Activated CD4-positive, alpha-beta T cell treated with anti-CD3 and anti-CD28 coated beads, Interleukin-2, amount 50 U/mL, for 1 hour (primary cell): ENCODE results near the gene FARP1.

ENCODE experiments used
- DNase-seq: peaks from one replicate; pipeline ENCODE4 v3.0.0-alpha.2; 2020

Gene FARP1

DNA sequence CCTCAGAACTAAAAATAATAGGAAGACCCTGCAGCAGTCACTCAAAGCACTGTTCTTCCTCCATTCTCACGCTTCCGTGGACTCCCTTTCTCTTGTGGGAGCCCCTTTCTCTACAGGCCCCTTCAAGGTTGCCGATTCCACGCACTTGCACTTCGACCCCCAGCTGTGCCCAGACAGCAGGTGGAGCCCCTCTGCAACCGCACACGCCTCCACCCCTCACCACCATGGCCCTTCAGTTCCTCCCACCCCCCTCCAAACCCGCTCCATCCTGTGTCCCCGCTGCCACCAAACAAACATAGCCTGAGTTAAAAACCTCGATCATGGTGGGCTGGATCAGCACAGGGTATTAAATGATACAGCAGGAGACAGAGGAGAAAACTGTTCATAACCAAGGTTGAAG is 331.4 kb downstream of the FARP1 start:
- DNase-seq = no peak

DNA sequence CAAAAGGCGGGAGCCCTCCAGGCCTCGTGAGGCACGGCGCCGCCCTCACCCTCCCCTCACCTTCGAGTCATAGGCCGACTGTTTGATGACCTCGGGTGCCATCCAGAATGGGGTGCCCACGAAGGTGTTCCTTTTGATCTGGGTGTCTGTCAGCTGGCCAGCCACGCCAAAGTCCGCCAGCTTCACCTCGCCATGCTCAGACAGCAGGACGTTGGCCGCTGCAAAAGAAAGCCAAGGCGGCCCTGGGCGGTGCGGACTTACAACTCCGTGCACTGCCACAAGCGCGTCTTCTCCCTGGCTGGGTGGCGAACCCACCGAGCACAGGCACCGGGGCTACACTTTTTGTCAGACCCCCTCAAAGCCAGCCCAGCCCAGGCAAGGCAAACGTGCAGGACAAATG is 331.9 kb downstream of the FARP1 start:
- no peak for DNase-seq

DNA sequence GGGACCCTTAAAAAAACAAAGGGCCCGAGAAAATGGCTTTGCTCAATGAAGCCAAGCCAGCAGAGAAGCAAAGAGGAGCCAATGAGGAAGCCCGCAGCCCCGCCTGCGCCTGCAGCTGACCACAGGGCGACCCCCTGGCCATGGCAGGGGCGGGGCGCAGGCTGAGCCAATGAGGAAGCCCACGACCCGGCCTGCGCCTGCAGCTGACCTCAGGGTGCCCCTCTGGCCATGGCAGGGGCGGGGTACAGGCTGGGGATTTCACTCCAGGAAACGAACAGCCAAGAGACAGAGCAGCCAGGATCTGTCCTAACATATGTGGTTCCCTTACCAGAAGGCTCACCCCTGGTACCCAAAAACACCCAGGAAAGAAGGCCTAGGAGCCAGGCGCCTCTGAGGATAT is 332.6 kb downstream of the FARP1 start:
- DNase-seq = no peak

DNA sequence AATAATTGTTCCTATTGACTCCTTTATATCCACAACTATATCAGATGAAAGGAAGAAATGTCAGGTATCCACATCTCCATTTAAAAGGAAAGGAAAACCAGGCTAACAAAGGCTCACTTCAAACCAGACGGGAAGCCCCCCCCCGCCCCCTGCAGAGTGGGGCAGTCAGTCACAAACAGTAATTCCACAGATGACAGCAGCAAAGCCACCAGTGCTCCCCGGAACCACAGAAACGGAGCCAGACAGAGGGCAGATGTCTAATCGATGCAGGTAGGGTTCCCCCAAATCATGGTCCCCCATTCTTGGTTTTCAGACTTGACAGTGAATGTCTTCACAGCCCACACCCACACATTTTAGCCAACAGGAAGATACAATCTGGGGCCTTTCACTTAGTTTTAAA is 333.2 kb downstream of the FARP1 start:
- peak; percentile 68 for DNase-seq

DNA sequence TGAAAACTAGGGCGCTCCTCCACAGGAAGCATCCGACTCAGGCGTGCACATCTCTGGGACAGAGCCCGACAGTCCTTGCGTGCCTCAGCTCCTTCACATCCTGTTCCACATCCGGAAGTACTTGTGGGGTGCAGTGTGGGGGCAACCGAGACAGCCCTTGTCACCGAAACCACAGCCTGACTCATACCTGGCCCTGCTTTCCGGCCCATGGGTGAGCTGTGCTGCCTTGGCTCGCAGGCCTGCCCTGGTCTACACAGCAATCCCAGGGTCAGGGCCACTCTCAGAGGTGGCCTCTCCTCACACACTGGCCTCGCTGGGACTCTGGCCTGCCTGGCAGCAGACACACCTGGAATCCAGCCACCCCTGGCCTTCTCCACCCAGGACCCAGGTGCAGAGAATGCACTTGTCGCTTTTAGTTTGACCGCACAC is 333.7 kb downstream of the FARP1 start:
- peak; percentile 80 for DNase-seq

DNA sequence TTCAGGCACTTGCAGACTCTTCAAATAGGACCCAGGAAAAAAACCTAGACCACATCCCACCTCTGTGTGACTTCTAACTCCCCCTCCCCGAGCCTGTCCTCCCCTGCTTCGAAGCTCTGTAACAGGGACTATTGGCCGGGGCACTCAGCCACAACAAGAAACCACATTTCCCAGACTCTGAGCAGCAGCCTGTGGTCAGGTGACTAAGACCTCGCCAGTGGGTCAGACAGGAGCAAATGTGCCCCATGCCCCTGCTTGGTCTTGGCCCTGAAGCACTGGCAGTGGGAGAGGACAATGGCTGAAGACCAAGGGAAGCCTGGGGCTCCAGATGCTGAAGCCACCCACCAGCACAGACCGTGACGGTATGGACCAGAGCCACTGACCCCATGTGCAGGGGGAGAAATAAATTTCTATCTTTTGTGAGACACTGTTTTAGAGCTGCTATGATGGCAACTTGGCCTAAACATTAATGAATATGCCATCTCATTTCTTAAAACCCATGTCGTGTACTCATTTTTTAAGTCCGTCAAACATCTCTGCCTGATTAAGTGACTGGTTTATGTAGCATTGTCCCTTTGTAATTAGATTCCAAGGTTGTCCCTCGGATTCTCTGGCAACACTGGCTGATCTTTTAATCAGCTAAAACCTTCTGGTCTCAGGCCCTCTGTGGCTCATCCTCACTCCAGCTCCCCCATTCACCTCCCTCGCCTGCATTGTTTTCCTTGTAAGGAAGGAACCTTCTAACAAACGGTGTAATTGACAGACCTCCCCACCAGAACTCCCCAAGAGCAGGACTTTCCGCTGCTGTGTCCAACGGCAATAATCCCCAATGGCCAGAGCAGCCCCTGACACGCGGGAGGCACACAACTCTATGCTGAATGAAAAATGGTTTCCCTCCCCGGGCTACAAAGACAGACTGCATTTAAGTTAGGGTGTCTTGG is 335.6 kb downstream of the FARP1 start:
- DNase-seq = no peak

DNA sequence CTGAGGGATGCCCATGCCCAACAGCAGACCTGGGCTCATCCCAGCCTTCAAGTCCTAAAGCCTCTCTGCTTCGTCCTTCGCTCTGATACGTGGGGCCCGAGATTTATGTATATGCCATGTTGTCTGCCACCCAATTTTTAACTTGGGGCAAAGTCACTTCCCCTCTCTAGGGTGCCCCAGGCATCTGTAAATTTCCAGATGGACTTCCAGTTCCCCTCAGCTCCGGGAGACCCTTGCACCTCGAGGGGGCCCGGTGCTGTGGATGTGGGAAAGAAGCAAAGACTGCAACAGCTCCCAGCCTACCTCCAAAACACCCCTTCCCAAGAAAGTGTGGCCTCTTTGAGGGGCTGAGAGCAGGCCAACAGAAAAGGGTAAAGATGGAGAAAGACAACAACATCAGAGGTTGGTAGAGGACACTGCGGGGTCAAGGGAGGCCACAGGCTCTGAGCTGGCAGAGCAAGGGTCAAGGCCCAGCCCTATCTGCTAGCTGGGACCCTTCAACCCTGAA is 336.7 kb downstream of the FARP1 start:
- DNase-seq = no peak

DNA sequence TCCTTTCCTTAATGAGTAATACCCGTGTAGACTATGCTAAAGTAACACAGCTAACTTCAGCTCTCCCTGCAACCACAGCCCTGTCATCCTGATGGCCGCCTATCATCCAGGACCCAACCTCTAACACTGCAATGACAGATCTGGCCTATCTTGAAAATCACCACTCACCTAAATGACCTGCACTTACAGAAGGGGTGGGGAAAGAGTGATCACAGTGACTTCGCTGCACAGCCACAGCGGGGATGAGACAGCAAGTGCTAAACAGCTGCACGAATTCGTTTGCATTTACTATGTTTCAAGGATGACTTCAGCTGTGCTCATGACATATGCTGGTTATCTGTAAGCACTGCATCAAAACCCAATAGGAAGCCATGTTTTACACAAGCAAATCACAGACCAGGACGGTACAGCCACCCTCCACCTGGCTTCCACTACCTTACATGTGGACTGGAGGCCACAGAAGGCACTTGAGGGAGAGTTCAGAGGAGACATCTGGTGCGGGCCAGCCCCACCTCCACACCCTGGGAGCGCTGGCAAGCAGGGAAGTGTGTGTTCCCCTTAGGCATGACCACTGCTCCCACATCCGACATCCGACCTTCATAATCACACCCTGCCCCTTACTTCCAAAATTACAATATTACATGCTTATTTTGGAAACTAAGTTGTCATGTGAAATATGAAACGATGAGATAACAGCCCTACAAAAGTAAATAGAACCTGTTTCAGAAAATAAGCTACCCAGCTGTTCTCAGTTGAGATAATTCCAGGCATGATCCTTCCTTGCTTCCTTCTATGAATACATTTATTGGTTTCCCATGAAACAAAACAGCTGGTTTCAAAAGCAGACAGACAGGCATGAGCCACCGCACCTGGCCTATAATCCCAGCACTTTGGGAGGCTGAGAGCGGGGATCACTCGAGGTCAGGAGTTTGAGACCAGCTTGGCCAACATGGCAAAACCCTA is 338.3 kb downstream of the FARP1 start:
- peak; percentile 15 for DNase-seq

DNA sequence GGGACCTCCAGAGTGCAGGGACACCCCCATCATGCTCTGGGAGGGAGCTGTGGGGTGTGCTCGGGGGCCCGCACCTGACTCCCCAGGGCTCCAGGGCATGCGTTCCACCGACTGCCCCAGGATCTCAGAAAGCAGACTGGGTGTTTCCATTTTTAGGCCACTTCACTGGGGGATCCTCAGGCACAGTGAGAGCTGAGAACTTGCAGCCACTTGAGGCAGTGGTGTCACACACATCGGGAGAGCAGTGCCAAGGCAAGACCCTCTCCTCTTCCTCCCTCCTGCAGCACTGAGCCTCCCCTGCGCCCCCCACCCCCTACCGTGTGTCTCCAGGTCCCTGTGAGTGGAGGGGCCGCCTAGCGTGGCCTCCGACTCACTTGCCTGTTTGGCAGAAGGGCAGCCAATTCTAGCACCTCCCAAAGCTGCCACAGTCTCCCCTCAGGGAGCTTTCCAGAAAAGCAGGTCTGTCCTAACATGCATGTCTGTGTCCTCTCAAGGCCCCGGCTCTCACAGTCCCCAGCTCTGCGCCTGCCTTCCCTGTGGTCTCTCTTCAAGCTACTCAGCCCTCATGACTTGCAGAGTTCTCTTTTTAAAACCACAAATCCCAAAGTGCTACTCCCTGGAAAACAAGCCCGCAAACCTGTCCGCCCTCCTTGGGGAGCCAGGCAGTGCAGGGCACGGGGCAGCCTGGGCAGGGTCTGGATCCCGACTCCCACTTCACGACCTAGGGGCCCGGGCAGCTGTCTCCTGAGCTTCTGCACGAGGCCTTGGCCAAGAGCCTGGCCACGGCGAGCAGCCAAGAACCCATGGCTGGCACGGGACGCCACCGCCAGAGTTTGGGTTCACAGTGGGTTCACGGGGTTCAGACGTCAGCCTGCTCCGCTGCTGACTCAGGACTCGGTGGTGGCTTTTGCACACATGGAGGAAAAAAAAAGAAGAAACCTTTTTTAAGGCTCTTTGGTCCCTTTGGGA is 339.9 kb downstream of the FARP1 start:
- no peak for DNase-seq

DNA sequence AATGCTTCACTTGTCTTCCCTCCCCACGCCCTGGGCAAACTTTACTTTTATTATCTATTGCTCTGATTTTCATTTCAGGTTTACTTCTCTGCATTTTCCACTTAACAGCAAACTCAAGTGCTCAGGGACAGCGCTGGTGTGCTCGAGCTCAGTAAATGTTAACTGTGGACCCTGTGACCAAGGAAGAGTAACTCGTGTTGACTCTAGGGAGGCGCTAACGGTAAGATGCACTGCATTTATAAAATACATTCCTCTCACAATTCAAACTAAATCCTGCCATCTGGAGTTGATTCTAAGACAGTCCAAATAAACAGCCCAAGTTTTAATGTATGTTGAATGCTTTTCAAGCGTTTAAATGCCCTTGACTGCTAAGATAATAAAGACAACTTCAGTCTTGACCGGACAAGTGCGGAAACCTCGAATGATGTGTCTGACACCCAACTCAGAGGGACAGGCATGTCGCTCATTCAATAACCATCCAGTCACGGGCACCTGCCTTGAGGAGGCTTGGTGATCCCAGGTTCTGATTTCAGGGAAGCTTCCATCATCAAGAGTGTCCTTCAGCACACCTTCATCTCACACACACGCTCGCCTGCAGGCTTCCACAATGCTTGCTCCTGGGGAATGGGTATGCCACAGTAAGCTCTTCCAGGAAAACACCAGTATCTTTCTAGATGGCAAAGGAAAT is 340.9 kb downstream of the FARP1 start:
- no peak for DNase-seq

DNA sequence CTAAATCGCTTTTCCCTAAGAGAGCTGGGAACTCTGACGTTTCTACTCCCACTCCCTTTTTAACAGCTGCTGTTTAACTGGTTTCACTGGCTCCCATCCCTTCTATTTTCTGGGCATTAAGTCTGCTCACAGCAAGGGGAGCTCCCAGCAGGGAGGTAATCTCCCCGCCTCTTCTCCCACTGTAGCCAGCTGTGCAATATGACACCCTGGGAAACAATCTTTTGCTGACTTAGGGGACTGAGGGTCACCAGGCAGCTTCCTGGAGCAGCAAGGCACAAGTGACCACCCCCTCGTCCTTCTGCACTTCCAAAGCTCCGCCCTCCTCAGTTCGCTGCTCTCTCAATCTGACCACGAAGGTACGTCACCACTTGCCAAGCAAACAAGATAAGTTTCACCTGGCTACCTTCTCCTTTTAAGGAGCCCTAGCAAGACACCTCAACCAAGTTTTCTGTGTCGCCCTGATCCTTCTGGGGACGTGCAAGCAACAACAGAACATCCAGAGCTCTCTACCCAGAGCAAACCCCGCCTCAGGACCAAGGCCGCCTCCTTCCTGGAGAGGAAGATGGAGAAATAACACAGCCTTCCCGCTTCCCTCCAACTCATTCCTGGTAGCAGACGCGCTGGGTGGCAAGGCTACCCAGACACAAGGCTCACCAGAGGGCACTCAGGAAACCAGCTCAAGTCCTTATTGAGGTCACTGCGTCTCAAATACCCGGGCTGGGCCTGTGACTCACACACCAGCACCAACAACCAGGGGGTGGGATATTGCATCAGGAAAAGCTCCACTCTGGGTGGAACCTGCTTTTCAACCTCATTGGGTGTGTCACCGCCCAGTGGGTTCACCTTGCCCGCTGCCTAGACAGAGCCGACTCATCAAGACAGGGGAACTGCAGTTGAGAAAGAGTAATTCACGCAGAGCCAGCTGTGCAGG is 341.7 kb downstream of the FARP1 start:
- peak; percentile 69 for DNase-seq

DNA sequence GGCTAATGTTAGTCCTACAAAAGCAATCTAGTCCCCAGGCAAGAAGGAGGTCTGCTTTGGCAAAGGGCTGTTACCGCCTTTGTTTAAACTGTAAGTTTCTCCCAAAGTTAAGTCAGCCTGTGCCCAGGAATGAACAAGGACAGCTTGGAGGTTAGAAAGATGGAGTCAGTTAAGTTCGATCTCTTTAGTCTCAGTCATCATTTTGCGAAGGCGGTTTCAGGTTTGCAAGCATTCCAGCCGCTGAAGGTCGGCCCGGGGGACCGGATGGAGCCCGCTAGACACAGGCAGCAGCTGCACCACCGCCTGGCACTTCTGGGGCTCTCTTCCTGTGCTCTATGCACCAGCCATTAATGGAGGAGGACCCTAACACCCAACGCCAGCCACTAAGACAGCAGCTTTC is 342.7 kb downstream of the FARP1 start:
- no peak for DNase-seq

DNA sequence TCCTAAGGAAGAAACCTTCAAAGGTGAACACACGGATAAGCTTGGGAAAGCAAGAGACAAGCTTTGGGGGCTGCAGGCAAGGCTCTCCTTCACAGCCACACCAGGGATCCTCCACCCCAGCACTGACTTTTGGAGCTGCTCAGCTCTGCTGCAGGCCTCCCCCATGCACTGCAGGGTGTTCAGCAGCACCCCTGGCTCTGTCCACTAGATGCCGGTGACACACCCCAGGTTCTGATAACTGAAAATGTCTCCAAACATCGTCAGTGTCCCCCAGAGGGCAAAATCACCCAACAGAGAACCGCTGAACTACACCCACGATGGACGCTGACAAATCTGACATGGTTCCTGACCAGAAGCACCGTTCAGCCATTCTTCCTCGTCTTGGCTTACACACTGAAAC is 343.5 kb downstream of the FARP1 start:
- no peak for DNase-seq

DNA sequence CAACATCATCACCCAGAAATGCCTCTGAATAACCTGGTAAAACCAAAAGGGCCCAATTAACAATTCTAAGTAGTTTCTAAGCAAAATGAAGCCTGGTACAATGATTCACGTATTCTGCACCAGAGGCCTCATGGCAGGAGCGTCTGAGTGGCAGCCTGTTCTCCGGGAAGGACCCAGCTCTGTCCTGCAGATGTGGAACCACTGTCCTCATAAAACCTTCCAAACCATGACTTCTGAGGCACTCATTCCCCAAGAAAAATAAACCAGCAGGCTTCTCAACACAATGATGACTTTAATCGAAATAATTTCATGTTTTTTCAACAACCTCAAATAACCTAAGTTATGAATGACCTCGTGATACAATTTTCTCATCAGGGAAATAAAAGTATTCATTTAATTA is 344.1 kb downstream of the FARP1 start:
- DNase-seq = no peak

DNA sequence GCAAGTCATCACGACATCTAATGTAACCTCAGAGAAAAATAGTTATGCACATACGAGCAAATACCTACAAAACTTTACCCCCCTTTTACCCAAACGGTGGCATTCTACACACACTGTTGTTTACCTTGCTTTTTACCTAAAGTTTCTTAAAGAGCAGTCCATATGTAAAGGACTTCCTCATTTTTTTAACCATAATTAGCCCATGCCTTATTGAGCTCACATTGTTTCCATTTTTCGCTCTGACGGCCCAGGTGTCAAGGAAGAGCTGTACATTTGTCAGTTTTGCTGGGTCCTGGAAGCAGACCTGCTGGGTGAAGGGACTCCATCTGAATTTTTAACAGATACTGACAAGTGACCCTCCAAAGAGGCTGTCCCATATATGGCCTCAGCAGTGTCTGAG is 344.6 kb downstream of the FARP1 start:
- DNase-seq = no peak

DNA sequence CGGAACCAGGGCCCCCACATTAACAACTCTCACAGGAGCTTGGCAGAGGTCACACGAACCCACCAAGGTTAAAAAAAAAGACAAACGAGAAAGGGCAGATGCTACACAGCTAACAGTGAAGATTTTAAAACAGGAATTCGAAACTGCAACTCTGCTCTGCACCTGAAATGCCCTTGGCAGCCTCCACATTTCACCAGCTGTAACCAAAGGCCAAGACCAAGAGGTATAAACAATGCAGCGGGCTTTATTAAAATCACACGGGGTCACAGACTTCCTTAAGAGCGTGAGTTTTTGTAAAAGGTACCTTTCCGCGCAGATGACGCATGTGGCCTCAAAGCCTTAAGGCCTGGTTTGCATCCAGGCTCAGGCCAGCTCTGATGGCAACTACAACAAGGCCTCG is 345.8 kb downstream of the FARP1 start:
- no peak for DNase-seq

DNA sequence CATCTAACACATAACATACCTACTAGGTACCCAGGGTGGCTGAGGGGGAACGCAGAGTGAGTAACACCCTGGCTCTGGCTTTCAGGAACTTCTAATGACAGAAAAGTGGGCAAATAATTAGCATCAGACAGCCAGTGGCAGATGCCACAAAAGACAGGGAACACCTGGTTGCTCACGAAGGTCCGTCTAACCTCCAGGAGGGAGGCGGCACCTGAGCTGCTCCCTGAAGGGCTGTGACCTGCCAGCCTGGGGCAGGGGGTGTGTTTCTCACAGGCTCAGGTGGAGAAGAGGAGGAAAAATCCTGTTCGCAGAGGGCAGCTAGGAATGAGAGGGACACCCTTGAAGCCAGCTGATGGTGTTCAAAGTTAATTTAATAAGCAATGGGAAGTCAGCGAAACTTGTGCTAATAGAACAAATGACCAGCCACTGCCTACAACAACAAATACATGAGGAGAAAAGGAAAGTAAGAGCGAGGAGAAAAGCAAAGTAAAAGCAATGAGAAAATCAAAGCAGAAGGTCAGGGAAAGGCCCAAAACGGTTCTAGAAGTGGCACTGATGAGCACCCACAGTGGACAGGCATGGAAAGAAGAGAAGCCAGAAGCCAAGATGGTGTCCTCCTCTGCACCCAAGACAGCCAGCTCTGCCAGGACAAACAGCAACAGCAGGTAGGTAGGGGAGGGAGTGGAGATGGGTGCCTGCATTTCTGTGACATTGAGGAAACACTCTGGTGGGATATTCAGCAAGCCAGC is 346.7 kb downstream of the FARP1 start:
- DNase-seq = no peak

DNA sequence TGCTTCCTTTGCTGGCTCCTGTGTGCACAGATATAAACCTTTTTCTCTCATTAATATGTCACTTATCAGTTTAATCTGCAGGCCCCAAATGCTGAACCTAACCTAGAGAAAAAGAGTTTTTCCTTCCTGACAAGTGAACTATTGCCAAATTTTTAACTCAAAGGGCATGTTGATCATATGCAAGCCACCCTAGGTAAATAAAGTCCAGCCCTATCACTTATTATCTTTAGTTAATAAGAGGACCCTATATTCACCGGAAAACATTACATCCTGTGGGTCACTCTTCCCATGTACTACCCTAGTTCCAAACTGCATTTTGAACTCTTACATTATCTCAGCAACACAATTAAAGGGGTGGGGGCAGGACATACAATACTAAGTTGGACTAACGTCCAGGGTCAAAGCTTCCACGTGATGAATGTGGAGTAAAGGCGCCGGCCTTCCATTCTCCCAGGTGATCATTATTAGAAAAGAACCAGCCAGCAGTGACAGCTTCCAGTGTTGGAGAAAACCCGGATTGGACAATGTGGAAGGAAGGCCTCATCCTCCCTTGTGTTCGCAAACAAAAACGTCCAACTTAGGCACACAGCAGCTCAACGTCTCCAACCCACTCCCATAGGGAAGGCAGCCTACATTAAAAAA is 347.4 kb downstream of the FARP1 start:
- no peak for DNase-seq

DNA sequence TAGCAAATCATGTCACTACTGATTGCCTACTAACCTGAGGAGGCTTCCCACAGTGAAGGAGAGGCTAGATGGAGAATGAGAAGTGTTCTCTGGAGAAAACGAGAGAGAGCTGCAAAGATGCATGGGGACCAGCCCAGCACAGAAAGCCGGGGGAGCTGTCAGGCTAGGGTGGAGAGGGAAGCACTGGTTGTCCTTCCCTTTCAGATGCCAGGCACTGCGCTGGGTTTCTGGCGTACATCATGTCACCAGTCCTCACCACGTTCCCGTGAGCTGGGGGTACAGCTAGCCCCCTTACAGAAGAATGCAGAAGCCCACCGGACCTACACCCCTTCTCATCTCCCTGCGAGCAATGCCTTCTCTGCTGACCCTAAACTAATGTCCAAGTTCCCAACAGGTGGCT is 348.0 kb downstream of the FARP1 start:
- DNase-seq = no peak
